Esophagus mucosa (tissue), 1 donor: ENCODE measurements around the gene SMG6. TPM values are rescaled to one million over a fixed set of nuclear protein-coding genes. Genes with fewer than 3 reads are reported as not detected.
"Not testable (repeated sequence)": the region's sequence is repeated elsewhere in the genome, so short reads cannot be mapped to it uniquely, and the experiment has no call there.

ENCODE experiments used
- ATAC-seq: fragments of 200-7000 bp; cut with Tn5 transposase; one replicate; pipeline ENCODE4 v1.9.1; 2020
- total RNA-seq: library from RNA; stranded (reverse); gene quantifications from one replicate; pipeline ENCODE4 v1.2.4, GENCODE V29; 2023
- donor health status: DM: yes; HTN: yes; CAD: no.

Gene SMG6
- total RNA-seq, 1 donor from 2014 or later: 19.5 TPM

DNA sequence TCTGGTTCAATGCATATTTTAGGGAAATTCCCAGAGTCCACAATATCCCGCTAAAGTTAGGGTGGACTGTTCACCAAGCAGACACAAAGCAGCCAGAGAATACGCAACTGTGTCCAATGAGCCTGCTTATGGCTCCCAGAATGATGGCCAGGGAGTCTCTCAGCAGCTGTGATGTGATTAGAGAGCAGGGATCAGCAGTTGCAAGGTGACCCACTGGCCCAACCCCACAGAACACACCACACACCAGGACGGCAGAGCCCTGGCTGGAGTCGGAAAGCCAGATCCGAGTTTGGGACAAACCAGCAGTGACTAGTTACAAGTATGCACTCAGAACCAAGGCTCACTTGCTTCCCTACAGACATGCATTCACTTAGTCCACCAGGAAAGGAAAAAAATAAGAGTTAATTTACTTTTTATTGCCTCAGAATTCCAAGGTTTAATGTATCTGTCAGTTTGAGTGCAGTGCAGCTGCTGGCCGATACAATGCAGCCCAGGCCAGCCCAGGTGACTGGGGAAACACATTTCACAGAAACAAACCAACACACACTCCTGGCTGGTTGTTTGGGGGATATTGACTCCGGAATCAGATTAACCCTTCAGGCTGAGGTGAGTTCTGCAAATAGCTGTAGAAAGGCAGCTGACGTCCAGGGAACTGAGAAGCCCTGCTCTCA, 127.0 kb downstream of the SMG6 start:
- ATAC-seq: no peak

DNA sequence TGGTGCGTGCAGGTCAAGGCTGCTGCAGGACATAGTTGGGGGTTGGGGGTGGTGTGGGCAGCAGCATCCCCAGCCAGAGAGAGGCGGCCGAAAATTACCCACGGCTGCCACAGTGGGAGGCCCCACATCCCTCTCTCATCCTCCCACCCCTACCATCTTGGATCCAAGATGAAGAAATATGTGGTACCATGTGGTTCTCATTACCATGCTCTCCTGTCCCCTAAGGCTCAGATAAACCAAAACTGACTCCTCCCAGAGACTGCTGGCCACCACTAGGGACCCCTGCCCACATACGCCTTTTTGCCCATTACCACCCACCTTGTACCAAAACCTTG, 128.3 kb downstream of the SMG6 start:
- no peak for ATAC-seq

DNA sequence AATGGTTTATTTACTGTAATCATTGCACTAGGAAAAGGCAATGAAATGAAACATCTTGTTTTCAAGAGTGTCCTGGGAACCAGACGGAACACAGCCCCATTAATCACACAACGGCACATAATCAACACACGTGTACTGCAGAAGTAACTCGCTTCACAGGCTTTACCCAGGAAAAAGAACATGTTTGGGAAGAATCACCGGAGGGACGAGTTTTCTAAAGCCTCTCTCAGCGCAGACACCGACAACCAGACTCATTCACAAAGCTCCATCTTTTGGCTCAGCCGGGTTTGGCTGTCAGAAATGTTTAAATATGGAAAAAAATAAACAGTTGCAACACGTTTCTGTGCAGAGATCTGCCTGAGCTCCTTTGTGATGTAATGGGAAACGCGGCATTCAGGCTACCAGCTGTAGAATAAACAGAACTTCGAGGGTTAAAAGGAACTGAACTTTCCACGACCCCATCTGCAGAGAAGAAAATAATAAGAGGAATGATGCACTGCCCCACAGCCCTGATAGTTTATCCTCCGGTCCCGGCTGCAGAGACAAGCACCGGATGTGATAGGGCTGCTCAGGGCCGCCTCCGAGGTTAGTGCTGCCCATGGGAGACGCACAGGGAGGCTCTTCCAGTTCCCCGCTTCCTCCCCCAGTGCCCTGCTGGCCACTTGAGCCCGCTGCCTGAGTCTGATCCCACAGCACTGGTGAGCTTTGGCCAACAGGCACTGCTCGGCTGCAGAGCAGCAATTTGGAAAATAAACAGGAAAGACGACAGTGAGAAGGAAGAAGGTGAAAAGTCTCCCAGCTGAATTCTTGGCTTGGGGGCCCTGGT, 128.9 kb downstream of the SMG6 start:
- peak; percentile 81 for ATAC-seq

DNA sequence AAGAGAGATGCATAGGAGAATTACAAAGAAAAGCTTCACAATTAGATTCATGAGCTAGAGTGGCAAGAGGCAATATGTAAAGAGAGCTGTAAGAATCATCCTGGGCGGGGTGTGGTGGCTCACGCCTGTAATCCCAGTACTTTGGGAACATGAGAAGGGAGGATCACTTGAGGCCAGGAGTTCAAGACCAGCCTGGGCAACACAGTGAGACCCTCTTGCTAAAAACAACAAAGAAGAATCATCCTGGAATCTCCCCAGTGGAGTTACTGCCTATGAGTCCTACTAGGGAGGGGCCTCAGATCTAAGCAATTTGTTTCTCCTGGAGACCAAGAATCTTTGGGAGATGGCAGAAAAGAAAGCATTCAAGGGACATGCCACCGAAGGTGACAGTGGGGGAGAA, 129.6 kb downstream of the SMG6 start:
- ATAC-seq: peak; percentile 20

DNA sequence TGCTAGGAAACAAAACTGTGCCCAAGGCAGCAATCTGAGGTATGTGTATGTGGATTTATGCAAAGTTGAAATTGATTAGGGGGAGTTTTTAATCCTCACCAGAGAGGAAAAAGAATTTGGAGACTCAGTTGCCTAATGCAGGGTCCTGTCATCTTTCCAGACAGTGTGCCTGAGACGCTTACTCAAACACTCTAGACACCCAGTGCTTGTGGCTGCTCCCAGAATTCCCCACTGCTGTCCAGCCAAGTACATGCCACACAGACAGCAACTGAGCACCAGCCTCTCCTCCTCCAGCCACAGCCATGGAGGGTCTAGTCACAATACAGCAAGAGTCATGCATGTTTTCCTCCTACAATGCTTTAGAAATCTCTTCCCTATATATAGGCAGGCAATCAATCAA, 130.6 kb downstream of the SMG6 start:
- ATAC-seq: no peak

DNA sequence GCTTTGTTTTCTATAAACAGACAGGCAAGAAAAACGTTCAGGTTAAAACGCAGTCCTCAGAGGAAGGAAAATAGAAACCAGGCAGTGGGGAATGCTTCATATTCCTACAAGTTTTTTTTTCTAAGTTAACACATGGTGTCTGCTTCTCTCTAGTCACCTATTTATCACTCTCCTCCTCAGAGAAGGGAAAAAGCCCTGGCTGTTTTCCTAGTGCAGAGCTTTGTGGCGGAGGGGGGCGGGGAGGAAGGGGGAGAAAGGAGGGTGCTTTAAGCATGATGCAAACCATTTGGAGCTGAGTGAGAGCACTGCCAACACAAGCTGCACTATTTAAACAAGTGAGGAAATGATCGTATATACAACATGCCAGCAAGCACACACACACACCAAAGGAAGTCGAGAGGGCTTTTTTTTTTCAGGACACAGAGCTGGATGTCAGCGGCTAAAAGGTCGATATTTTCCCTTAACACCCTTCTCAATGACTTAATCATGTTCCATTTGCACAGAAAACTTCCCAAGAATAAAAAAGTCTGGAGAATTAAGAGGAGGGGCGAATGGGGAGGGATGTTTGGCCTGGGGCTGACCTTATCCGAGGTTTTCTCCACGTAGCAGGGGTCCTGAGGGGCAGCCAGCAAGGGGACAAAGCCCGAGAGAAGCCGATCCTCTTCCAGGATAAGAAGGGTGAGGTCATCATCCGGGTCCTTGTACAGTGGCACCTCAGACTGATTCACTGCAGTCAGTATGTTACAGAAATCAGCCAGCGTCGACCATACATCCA, 131.3 kb downstream of the SMG6 start:
- no peak for ATAC-seq

DNA sequence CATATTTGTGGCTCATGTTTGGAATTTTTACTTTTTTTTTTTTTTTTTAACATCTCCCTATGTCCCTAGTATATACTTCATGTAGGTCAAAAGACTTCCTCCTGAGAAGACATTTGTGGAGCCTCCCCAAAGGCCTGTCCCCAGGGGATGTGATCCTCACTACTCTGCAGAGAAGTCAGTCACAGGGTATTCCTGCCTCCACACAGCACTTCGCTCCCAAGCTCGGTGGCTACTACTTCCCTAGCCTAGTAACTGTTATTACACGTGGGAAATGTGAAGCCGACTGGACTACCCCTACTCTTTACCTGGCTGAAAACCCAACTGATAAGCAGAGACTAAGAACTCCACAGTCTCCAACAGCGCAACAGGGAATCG, 131.9 kb downstream of the SMG6 start:
- no peak for ATAC-seq

DNA sequence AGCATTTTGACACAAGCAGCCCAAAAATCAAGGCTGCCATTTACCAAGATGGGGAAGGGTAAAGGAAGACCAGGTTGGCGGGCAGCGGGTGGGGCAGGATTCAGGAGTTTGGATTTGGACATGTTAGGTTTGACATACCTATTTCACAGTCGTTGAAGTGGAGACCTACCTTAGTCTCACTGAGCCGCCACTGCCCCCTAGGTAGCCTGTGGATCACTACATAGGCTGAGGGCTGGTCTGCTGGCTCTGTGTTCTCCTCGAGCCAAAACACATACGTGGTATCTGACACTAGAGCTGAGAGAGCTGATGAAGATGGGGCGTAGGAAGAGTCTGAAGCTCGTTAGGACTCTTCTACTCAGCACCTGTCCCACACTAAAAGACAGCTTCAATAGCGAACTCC, 133.6 kb downstream of the SMG6 start:
- ATAC-seq: no peak

DNA sequence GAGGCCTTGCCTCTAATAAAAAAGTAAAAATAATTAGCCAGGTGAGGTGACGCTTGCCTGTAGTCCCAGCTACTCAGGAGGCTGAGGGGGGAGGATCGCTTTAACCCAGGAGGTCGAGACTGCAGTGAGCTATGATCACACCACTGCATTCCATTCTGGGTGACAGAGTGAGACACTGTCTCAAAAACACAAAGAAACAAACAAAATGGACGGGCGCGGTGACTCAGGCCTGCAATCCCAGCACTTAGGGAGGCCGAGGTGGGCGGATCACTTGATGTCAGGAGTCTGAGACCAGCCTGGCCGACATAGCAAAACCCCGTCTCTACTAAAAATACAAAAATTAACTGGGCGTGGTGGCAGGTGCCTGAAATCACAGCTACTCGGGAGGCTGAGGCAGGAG, 137.9 kb downstream of the SMG6 start:
- not testable (repeated sequence) for ATAC-seq

DNA sequence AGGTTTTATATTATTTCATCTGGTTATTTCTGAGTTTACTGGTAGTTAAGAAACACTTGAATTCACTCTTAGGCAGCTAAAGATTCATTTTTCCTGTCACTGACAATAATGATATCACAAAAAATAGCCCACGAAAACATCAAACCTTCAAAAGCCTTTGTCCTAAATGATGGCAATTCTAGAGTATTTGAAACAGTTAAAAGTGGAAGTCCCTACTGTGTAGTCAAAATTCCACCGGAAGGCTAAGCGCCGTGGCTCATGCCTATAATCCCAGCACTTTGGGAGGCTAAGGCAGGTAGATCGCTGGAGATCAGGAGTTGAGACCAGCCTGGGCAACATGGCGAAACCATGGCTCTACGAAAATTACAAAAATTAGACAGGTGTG, 145.2 kb downstream of the SMG6 start:
- no peak for ATAC-seq

DNA sequence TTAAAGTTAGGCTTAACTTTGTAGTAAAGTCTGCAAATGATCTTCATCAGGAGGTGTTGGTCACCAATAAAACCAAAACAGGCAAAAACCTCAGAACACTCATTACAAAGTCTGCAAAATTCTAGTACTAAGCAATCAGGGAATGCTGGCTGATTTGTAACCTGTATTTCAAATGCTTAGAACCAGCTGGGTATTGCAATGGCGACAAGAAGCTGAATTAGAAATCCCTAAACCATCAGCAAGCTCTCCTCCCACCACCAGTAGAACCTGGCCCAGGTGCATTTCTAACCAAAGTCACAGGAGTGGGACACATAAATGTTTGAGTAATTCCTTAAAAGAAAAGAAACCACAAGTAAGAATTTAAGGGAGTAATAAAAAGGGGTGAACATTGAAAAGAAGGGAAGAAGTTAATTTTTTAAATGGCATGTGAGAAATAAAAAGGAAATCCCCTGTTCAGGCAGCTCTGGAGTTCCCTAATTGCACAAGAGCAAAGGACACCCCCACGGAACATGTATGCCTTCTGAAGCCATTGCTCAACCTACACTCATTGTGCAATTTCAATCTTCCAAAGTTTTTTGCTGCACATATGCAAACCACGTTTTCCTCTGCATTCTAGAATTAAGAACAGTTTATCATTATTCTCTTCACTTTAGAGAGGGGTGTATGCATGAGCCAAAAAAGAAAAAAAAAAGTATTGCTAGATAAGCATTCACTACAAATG, 145.8 kb downstream of the SMG6 start:
- ATAC-seq: peak; percentile 75

DNA sequence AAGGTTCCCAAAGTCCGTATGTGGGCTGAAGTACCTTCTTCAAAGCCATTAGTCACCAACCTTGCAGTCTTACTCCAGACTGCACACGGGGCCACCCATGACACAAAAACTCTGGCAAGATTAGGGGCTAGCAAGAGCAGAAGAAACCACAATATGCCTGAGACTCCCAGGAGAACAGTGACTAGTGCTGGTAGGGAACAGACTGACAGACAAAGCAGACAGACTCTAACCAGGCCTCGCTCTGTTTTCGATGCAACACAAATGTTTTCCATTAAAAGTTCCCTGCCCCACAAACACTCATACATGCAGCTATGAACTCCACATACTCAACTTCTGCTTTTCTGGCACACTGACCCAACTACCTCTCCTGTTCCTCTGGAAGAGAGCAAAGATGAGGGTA, 146.5 kb downstream of the SMG6 start:
- ATAC-seq: peak; percentile 24

DNA sequence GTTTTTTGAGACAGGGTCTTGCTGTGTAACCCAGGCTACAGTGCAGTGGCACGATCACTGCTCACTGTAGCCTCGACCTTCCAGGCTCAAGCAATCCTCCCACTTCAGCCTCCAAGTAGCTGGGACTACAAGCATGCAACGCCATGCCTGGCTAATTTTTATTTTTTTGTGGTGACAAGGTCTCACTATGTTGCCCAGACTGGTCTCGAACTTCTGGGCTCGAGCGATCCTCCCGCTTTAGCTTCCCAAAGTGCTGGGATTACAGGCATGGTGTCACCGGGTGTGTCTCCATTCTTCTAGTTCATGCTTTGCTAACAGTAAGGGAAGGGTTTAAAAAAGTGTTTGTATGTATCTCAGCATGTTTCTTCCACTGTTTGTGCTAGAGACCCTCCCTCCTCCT, 146.9 kb downstream of the SMG6 start:
- peak; percentile 34 for ATAC-seq

DNA sequence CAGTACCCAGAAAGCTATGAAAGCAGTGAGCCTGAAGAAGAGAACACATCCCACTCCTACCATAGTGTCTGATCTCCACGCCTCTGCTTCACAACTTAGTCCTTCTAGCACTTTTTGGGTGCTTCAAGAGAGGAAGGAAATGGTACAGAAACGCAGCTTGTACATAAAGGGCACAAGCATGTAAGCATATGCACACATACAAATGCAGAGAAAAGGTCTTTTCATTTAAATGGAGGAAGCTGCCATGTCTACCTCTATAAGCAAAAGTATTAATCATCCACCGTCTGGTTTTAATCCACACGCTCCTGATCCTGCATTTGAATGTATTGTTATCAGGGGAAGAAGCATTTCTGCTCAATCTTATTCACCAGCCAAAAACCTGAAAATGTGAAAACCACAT, 148.0 kb downstream of the SMG6 start:
- no peak for ATAC-seq

DNA sequence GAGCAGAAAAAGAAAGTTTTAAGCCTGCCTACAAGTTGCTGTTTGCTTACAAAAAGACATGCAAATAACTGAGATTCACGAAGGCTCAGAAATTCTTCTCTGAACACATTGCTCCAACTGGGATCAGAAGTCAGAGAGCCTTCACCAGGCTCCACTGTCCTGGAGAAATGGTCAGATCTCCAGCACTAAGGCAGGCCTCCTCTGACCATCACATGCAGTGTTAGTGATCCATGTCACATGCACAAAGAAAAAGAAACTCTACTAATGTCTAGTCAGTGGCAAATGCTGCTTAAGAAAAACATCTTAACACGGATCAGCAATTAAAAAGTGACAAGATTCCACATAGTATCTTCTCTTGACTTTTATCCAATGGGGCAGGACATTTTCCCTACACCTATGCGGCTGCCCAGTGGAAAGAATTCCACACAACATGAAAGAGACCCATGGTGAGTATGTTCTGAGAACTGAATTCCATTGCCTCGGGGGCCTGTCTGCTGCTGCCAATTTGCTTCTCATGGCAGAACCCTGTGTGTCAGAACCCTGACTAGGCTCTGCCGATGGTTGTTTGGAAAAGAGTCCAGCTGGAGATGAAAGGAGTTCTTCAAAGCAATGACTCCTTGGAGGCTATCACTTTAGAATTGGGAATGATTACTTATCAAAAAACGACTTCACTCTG, 152.1 kb downstream of the SMG6 start:
- ATAC-seq: no peak

DNA sequence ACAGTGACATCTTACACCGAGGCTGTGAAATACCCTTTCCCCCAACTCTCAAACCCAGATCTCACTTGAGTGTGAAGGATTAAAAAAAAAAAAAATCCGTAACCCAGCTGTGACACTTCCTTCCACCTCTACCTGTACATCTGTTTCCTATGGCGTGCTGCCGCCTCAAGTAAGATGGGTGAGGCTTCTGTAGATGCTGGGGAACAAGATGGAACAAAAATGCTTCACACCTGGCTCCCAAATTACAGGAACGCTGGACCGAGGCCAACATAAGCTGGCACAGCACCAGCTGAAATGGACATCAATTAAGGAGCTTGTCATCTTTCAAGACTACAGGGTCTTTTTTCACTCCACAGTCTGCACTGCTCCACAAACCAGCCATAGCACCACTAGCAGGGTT, 152.8 kb downstream of the SMG6 start:
- ATAC-seq: no peak

DNA sequence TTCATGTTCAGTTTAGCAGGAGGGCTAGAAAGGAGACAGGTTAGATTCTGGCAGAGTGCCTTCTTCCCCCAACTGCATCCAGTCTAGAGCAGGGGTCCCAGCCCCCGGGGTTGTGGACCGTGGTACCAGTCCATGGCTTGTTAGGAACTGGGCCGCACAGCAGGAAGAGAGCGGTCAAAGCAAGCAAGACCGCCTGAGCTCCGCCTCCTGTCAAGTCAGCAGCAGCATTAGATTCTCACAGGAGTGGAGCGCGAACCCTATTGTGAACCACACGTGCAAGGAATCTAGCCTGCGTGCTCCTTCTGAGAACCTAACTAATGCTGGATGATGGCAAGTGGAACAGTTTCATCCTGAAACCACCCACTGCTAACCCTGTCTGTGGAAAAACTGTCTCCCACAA, 153.7 kb downstream of the SMG6 start:
- no peak for ATAC-seq

DNA sequence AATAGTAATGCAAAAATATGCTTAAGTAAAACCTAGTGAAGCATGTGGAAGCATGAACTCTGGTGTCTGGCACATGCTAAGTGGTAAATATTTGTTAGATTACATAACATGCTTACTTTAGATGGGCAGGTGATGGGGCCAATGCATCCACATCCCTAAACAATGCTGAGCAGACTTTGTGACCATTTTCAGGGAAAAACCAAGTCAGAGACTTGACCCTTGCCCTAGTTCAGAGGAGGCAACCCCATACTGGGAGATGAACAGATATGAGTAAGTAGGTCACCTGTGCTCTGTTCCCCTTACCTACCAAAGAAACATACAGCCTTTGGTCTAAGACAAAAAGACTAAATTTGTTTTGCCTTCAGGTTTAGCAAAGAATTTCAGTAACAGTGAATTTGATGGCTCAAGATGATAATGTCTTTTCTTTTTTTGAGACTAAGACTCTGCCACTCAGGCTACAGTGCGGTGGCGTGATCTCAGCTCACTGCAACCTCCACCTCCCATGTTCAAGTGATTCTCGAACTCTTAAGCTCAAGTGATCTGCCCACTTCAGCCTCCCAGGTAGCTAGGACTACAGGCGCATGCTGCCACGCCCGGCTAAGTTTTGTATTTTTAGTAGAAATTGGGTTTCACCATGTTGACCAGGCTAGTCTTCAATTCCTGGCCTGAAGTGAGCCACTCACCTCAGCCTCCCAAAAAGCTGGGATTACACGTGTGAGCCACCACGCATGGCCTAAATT, 157.3 kb downstream of the SMG6 start:
- ATAC-seq: no peak

DNA sequence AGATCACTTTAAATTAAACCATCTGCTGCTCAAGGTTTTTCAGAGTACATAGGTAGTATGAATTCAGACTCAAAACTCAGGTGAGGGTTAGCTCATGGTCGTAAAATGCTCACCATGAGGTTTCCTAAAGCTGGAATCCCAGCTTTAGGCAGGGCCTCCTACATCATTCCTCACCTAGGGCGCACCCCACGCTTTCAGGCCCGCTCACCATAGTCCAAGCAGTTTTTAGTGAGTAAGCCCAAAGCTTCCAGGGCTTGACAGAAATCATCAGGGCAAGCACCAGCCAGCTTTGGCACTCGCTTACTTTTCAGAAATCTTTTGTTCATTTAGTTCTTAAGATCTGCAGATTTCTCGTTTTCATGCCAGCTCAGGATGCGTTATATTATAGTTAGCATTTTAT, 158.9 kb downstream of the SMG6 start:
- peak; percentile 52 for ATAC-seq

DNA sequence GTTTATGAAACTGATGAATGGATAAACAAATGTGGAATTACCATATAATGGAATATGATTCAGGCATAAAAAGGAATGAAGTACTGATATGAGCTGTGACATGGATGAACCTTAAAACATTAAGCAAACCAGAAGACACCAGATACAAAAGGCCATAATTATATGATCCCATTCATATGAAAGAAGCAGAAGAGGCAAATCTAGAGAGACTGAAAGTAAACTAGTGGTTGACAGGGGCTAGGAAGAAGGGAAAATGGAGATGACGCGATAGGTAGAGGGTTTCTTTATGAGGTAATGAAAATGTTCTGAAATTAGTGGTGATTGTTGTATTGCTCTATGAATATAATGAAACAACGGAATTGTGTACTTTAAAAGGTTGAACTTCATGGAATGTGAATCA, 160.3 kb downstream of the SMG6 start:
- ATAC-seq: no peak

DNA sequence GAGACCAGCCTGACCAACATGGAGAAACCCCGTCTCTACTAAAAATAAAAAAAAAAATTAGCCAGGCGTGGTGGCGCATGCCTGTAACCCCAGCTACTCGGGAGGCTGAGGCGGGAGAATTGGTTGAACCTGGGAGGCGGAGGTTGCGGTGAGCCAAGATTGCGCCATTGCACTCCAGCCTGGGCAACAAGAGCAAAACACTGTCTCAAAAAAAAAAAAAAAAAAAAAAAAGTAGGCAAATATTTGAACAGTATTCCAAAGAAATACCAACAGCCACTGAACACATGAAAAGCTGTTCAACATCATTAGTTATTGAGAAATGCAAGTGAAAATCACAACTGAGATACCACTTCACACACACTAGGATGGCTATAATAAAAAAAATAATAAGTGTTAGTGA, 160.9 kb downstream of the SMG6 start:
- ATAC-seq: not testable (repeated sequence)

DNA sequence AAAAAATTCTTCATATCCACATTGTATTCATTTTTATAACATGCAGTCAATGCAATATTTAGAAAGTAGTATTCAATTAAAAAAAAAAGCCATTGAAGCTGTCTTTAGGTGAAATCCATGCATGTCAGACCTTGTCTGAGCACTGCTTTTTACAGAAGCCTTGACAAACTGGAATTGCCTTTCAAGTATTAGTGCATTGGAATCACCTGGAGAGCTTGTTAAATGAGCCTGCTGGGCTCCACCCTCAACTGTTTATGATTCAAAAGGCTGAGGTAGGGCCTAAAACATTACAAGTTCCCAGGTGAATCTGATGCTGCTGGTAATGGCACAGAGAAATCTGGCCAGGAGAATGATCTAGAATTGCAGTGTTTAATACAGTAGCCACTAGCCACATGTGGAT, 162.9 kb downstream of the SMG6 start:
- peak; percentile 84 for ATAC-seq
